AG08396 (cell line): ENCODE results near the gene CYP3A4.
"Not testable (repeated sequence)": the region's sequence is repeated elsewhere in the genome, so short reads cannot be mapped to it uniquely, and the experiment has no call there.

Source experiments
- DNase-seq: peaks from one replicate; pipeline ENCODE4 v3.0.0; 2012; ENCODE audit warnings: low spot score, mixed read lengths

The CYP3A4 gene

GRCh38 chr7:99752356-99752755, 31.6 kb downstream of the CYP3A4 start:
- DNase-seq: no peak

DNA sequence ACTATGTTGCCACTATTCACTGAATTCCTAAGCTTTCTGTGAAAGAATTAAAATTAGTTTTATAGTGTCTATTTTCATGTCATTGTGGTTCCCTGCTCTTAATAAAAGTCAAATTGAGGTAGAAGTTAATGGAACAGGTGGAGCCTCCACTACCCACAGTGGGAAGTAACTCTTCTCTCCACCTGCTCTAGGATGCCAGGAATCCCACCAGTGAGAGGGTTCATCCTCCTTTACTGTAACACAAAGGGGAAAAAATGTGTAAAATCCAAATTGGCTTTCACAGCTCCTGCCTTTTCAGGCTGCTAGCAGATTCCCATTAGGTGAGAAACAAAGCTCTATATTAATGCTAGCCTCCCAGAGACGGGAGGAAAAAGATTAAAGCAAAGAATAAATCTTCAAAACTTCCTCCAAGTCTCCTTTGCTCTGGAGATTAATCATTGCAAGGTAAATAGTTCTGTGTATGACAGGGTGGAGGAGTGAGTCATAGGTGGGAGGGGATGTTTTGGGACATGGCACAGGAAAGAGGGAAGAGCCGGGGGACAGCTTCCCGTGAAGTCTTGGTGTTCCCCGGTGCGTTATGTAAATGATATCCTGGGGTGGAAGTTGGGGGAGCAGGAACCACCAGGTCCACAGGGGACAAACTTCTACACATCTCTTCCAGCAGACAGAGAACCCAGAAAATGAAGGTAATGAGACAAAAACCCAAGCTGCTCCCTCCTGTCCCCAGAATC, 32.5 kb downstream of the CYP3A4 start:
- DNase-seq: not testable (repeated sequence)

- no peak for DNase-seq
Measured at GRCh38 chr7:99748846-99749579, 35.0 kb downstream of the CYP3A4 start.

GRCh38 chr7:99746915-99747314, 37.1 kb downstream of the CYP3A4 start:
- DNase-seq: not testable (repeated sequence)

- not testable (repeated sequence) for DNase-seq
Measured at GRCh38 chr7:99745395-99745794, 38.6 kb downstream of the CYP3A4 start.

GRCh38 chr7:99742737-99743394, 41.1 kb downstream of the CYP3A4 start:
- no peak for DNase-seq

- no peak for DNase-seq
Measured at GRCh38 chr7:99741441-99741795, 42.6 kb downstream of the CYP3A4 start.

DNA sequence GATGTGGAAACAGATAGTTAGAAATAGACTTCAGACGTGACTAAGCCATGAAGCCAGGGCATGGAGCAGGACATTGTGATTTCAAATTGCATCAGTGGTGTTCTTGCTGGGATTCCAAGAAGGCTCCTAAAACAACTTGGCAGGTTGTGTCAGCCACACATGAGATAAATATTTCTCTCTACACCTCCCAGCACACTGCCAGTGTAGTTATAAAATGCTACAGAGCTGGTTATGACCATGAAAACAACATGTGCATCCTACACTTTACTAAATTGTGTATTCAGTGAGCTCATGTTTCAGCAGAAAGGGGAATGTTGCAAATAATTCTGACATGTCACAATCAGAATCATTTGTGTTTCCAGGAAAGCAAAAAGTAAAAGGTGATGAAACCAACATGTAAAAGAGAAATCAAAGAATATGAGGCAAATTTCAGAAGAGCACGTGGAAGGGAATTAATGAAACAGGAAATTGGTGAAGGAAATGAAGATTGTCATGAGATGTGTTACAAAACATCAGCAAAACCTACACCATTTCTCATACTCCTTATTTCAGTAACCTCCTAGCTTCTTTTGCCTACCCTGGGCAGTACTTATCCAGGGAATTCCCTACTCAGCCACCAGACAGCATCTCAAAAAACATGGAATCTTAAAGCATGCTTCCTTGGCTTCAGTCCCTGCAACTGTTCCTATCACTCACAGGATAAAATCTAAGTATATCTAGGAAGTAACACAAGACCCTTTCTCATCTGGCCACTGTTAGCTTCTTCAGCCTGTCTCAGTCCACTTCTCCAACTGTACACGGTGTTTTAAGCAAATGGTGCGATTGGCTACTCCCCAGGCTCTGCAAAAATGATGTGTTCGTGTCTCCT, 43.2 kb downstream of the CYP3A4 start:
- peak; percentile 16 for DNase-seq

- no peak for DNase-seq
Measured at GRCh38 chr7:99739699-99740572, 44.0 kb downstream of the CYP3A4 start.

DNA sequence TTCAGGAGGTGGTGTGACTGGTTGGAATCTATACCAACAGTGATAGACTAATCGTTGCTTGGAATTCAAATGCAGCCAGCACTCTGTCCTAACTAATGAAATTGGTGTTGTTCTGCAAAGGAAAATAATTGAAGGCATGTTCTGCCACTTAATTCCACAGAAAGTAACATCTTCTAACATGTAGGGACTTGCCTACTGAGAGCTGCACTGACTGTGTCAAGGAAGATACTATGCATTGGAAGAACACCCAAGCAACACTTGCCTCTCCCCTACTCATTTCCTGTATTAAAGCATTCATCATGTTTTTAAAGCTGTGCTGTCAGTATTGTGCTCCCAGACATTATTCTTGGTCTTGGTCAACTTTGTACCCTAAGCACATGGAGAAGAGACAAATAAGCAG, 46.3 kb downstream of the CYP3A4 start:
- no peak for DNase-seq

DNA sequence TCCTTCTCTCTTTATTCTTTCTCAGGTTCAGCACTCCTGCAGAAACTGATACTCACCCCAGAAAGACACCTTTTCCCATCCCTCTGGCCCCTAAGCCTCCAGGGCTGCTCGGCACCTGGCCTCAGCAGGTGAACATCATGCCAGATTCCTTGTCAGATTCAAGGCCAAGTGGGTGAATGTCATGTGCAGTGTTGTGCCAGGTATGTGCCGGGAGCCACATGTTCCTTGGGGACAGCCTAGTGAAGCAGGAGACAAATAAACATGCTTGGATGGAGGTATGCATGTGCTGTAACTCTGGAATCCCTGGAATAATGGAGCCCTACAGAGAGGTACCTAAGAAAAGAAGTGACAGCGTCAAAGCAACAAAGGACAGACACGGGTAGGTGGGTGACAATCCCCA, 47.3 kb downstream of the CYP3A4 start:
- DNase-seq: not testable (repeated sequence)

GRCh38 chr7:99734987-99735386, 49.0 kb downstream of the CYP3A4 start, which contains the start of gene CYP3A7:
Gene CYP3A7 (minus strand): TSS chr7:99735196. CDS start chr7:99735093, 103 bp downstream.
- no peak for DNase-seq

DNA sequence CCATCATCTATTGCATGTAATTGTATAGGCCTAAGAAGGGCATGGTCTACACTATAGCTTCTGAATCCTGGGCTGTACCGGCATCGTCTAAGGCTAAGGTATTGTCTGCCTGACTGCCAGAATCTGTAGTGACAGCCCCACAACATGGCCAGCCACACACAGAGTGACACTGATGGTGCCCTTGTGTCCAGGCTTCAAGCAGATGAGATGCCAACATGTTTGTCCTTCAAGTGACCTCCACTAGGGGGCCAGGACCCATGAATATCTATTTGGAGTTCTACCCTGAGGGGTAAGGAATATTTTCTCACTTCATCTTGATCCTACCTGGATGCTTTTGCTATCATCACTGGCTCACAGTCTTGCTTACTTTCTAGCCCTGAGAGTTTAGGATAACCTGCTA, 50.5 kb downstream of the CYP3A4 start:
- no peak for DNase-seq

DNA sequence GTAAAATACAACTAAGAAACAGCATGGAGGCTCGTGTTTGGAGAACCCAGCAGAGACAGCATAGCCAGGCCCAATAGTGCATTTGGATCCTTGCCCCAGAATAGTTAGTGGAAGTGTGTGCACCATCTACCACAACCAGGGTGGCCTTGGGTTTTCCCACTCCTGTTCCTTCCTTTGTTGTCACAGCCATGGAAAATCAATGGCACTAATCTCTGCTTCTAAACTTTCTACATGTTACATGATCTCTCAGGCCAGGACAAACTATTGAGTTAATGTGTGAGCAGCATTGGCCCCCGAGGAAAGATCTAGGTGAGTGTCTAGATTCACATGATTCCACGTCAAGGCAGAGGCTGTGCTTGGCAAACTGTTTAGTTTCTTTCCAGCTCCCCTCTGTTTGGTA, 51.0 kb downstream of the CYP3A4 start:
- no peak for DNase-seq

DNA sequence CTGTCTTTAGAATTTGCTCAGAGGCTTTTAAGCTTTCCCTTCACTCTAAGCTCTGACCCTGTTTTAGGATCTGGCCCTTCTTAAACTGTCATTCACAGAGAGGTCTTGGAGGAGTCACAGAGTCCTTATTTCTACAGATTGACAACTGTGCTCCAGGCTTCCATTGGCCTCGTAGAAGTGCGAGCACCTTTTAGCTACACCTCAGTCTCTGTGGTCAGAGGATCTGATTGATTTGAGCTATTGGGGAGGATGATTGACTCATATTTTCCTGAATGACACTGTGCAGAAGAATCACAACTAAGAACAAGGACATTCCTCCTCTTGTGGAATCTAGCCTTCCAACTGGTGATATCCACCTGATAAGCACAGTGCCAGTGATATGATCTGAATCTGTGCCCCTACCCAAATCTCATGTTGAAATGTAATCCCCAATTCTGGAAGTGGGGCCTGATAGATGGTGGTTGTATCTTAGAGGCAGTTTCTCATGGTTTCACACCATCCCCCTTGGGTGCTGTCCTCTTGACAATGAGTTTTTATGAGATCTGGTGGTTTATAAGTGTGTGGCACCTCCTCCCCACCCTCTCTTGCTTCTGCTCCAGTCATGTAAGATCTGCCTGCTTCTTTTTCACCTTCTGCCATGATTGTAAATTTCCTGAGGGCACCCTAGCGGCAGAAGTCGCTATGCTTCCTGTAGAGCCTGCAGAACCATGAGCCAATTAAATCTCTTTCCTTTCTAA, 52.2 kb downstream of the CYP3A4 start:
- DNase-seq: no peak

DNA sequence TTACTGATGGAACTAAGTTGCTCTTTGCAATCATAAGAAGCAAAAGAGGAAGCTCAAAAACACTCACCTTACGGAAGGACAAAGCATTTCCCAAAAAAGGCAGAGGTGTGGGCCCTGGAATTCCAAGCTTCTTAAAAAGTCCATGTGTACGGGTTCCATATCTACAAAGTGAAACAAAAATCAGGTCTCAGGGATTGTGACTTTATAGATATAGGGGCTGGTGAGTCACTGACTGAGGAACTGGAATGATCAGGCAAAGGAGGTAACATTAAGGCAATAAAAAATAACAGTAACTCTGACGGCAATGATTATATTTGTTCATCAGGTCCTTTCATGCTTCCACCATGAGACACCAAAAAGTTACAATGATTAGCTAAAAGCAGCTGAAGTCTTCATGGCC, 53.0 kb downstream of the CYP3A4 start:
- no peak for DNase-seq

DNA sequence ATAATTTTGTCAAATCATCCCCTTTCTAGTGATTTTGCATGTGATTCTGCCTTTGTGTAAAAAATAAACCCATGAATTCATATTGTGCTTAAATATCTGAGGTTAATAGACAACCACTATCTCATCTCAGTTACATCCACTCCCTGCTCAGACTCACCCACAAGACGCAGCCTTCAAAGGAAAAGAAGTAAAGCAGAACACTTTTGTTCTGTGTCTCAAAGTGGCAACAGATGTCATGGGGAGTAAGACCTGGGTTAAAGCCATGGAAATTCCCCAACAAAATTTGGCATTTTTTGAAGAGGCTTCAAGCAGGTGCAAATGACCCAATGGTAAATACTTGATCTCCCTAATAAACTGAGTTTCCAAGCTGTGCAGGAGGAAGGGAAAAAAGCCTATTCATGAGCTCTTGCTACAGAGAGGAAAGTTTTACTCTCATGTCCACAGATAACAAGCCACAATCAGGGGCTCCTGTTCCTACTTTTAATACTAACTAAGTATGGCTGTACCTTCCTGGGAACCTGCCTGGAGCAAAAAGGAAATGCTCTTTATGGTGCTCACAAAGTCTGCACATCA, 53.7 kb downstream of the CYP3A4 start:
- DNase-seq: no peak

DNA sequence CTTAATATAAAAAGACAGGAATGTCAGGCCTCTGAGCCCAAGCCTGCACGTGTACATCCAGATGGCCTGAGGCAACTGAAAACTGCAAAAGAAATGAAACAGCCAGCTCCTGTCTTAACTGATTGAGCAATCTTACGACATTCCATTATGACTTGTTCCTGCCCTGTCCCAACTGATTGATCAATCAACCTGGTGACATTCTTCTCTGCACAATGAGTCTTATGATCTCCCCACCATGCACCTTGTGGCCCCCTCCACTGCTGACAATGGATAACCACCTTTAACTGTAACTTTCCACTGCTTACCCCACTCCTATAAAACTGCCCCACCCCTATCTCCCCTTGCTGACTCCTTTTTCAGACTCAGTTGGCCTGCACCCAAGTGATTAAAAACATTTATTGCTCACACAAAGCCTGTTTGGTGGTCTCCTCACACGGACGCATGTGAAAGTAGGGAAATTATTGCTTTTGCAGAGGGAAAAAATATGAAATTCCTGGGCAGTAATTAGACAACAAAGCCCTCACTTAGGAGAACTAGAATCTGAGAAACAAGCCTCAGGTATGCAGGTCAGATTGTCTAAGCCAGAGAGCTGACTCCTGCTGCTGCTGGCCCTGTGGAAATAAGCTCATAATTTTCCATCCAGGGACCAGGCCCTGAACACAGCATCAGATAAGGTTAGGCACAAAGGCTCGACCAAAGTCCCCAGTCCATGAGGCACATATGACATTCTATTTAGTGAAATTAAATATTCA, 54.3 kb downstream of the CYP3A4 start:
- DNase-seq: no peak

- no peak for DNase-seq
Measured at GRCh38 chr7:99728615-99729014, 55.4 kb downstream of the CYP3A4 start.
